Measurements from ENCODE around the gene NLRC4.
"Not testable (repeated sequence)": the region's sequence is repeated elsewhere in the genome, so short reads cannot be mapped to it uniquely, and the experiment has no call there.

DNA sequence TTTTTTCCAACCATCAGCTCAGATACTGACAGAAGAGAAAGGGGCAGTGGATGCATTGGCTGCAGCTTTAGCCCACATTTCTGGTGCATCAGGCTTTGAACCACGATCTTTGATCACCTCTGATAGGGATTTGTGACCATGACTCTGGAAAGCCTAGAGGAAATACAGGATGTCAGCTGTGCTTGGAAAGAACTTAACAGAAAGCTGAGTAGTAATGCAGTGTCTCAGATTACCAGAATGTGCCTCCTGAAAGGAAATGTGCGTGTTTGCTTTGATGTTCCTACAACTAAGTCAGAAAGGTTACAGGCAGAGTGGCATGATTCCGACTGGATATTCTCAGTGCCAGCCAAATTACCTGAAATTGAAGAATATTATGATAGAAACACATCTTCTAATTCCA is 61.3 kb downstream of the NLRC4 start:
- TF ChIP-seq POLR2AphosphoS5 (IDR thresholded peaks at IDR 0.05; ENCODE audit: low read depth, low read length); EZH2 (IDR thresholded peaks at IDR 0.05; ENCODE audit: low read depth, low read length, severe bottlenecking); SIX5 (IDR thresholded peaks at IDR 0.05; ENCODE audit: low read depth, low read length); EP300 (IDR thresholded peaks at IDR 0.05; ENCODE audit: borderline replicate concordance in 1 of 2, low read depth in 2 of 2, low read length in 2 of 2); SP4 (IDR thresholded peaks at IDR 0.05; ENCODE audit: low read length): not testable (repeated sequence)
- TF ChIP-seq, protein P1, sequence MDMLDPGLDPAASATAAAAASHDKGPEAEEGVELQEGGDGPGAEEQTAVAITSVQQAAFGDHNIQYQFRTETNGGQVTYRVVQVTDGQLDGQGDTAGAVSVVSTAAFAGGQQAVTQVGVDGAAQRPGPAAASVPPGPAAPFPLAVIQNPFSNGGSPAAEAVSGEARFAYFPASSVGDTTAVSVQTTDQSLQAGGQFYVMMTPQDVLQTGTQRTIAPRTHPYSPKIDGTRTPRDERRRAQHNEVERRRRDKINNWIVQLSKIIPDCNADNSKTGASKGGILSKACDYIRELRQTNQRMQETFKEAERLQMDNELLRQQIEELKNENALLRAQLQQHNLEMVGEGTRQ (IDR thresholded peaks at IDR 0.05; ENCODE audit: low read length), result not testable (repeated sequence)
- TF ChIP-seq, protein P2, sequence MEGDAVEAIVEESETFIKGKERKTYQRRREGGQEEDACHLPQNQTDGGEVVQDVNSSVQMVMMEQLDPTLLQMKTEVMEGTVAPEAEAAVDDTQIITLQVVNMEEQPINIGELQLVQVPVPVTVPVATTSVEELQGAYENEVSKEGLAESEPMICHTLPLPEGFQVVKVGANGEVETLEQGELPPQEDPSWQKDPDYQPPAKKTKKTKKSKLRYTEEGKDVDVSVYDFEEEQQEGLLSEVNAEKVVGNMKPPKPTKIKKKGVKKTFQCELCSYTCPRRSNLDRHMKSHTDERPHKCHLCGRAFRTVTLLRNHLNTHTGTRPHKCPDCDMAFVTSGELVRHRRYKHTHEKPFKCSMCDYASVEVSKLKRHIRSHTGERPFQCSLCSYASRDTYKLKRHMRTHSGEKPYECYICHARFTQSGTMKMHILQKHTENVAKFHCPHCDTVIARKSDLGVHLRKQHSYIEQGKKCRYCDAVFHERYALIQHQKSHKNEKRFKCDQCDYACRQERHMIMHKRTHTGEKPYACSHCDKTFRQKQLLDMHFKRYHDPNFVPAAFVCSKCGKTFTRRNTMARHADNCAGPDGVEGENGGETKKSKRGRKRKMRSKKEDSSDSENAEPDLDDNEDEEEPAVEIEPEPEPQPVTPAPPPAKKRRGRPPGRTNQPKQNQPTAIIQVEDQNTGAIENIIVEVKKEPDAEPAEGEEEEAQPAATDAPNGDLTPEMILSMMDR (IDR thresholded peaks at IDR 0.05; ENCODE audit: control extremely low read depth in 1 of 3, insufficient read depth in 1 of 3, low read depth in 1 of 3, low read length in 3 of 3), result not testable (repeated sequence)

All from H1 (cell line).